Measurements from ENCODE around the gene TDRD9.

- TF ChIP-seq, protein P1, sequence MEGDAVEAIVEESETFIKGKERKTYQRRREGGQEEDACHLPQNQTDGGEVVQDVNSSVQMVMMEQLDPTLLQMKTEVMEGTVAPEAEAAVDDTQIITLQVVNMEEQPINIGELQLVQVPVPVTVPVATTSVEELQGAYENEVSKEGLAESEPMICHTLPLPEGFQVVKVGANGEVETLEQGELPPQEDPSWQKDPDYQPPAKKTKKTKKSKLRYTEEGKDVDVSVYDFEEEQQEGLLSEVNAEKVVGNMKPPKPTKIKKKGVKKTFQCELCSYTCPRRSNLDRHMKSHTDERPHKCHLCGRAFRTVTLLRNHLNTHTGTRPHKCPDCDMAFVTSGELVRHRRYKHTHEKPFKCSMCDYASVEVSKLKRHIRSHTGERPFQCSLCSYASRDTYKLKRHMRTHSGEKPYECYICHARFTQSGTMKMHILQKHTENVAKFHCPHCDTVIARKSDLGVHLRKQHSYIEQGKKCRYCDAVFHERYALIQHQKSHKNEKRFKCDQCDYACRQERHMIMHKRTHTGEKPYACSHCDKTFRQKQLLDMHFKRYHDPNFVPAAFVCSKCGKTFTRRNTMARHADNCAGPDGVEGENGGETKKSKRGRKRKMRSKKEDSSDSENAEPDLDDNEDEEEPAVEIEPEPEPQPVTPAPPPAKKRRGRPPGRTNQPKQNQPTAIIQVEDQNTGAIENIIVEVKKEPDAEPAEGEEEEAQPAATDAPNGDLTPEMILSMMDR (IDR thresholded peaks at IDR 0.05) = no peak
- no peak for TF ChIP-seq POLR2AphosphoS5 (IDR thresholded peaks at IDR 0.05)
- TF ChIP-seq POLR2A (IDR thresholded peaks at IDR 0.05) = no peak
Measured at GRCh38 chr14:104023325-104024055, 95.2 kb downstream of the TDRD9 start.

Data from stomach (tissue), 4 donors.